Activated T-cell treated with anti-CD3 and anti-CD28 coated beads, Interleukin-2, amount 50 U/mL, for 48 hours (primary cell): ENCODE data around the gene EGFL7.

ENCODE experiments used
- DNase-seq, 2 experiments: peaks; one replicate each; pipeline ENCODE4 v3.0.0-alpha.2; 2020

Gene EGFL7

DNA sequence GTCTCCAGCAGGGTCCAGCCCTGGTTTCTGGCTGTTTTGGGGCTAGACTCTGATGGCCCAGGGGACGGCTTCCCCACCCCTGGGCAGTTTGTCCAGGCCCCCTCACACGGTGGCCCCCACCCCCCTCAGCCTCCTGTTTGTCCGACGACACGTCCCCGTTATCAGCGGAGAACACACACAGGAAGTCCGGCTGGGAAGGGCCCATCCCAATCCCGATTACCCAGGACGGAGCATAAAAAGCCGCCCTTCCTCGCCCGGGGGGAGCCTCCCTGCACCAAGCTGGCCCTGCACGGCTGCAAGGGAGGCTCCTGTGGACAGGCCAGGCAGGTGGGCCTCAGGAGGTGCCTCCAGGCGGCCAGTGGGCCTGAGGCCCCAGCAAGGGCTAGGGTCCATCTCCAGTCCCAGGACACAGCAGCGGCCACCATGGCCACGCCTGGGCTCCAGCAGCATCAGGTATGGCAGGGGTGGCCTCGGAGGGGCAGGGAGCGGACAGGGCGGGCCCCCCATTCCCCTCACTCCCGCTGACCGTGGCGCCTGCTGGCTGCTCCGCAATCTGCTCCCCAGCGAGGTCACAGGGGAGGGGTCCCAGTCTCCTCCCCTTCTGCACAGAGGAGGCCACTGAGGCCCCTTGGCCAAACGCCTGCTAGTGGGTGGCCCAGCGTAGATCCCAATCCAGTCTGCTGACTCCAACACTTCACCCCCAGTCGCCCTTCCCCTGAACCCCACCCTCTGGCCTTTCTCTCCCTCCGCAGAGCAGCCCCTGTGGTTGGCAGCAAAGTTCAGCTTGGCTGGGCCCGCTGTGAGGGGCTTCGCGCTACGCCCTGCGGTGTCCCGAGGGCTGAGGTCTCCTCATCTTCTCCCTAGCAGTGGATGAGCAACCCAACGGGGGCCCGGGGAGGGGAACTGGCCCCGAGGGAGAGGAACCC is at the start of gene EGFL7:
EGFL7 (plus strand) TSS at position 261 of the 926 bp plus-strand sequence. CDS start 5,367 bp downstream, outside the sequence.
- no peak for DNase-seq

GRCh38 chr9:136613824-136614371 is 48.8 kb upstream of the EGFL7 start:
- DNase-seq = no peak

DNA sequence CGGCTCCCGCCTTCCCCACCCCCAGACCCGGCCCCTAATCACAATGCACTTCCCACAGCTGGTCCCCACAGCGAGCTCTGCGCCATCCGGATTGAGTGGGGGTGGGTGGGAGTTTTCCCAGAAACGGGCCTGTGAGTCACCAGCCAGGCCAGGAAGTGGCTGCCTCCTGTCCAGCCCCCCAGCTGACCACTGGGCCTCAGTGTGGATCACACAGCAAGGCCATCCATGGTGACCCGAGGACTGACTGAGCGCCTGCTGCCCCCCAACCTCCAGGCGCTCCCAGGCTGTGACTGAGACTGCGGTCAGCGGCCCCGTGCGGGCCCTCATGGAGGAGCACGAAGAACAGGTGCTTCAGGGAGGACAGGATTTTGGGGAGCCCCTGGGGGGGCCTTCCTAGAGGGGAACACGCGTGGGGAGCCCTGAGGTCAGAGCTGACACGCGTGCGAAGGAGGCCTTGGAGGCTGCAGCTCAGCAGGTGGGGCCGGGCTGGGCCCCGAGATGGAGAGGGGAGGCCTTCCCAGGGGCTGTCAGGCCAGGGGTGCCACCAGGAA is 48.3 kb upstream of the EGFL7 start:
- no peak for DNase-seq

DNA sequence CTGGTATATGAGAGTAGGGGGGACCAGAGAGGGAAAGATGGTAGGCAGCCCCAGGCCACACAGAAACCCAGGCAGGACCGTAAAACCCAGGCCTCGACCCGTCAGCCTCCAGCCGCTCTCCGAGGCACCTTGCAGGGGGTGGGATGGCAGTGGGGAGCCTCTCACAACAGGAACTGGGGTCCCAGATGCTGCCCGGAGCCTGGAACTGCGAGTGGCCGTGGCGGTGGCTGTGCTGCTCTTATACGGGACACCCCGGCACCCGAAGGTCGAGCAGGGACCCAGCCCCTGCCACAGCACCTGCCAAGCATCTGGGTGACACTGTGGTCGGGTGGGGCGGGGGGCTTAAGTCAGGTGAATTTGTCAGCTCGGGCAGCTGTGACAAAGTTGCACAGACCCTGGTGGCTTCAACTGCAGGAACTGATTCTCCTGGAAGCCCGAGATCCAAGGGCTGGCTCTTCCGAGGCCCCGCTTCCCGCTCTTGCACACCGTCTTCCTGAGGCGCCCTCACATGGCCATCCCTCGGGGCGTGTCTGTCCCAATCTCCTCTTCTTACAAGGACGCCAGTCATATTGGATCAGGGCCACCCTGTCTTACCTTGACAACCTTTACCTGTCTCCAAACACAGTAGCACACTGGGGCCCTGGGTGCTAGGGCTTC is 47.6 kb upstream of the EGFL7 start:
- no peak for DNase-seq

- no peak for DNase-seq
Observed at GRCh38 chr9:136615631-136616306, 46.9 kb upstream of the EGFL7 start.

DNA sequence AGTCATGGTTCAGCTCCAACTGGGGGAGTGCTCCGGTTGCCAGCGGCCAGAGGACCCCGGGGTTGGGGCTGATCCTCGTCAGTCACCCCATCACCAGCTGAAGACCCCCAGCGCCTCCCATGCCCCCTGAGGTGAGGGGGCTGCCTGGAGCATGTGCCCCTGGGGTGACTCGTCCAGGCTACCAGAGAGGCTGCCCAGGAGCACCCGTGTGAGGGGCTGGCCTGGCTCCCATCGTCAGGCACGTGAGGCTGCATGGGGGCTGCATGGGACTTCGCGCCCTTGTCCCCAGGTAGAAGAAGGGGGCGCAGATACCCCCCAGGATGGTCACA is 46.4 kb upstream of the EGFL7 start:
- no peak for DNase-seq

DNA sequence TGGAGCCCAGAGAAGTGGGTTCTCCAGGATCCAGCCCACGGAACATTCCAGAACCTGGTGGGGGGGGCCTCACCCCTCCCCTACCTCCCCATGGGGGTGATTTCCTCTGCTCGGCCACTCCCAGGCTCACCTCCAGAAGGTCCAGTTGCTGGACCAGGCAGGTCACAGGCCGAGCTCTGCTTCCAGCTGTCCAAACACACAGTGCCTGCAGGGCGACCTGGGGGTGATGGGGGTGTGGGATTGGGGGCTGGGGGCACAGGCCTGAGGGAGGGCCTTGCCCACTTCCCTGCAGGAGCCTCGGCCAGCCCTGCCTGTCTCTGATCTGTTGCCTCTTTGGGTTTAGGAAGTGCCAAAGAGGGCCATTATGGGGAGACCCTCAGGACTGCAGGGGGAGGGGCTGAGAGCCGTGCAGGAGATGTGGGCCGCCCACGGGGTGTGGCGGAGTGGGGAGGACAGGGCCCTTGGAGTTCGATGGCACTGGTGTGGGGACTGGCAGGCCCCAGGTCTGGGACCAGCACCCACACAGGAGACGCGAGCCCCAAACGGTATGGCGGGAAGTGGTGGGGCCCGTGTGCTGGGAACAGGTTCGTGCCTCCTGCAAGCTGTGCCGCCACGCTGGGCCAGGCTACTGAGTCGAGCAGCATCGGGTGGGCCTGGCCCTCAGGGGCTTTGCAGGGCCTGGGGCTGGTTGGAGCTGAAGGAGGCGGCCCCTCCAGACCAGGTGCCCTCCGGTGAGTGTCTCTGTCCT is 45.6 kb upstream of the EGFL7 start:
- DNase-seq = no peak

DNA sequence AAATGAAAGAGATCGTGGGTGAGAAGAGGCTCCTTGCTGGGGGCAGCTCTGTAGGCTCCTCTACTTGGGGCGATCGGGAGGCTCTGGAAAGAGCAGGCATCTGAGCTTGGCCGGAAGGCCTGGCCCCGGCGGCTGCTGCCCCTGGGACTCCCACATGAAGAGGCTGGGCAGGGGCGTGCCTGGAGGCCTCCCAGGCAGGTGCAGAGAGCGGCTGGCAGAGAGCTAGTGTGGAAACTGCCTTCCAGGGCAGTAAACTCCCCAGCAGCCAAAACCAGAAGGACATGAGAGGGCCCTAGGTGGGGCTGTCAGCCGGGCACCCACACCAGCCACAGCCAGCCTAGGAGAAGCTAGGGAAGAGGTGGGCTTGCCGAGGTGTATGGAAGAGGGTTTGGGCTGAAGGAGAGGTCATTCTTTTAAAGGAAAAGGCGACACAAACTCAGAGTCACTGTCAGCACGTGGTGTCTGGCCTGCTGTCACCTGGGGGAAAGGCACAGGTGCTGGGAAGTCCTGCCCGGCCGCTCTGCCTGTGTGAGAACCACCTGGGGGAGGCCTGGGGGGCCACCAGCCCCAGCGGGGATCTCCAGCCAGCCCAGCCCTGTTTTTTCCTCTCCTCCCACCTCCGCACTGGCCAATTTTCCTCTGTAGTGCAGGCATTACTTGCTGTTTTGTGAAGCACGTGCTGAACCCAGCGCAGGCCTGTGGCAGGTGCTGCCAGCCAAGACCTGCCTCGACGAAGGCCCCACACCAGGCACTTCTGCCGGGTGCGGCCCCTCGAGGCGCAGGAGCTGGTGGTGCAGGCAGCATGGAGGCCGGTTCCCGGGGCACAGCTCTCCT is 44.8 kb upstream of the EGFL7 start:
- DNase-seq = no peak

DNA sequence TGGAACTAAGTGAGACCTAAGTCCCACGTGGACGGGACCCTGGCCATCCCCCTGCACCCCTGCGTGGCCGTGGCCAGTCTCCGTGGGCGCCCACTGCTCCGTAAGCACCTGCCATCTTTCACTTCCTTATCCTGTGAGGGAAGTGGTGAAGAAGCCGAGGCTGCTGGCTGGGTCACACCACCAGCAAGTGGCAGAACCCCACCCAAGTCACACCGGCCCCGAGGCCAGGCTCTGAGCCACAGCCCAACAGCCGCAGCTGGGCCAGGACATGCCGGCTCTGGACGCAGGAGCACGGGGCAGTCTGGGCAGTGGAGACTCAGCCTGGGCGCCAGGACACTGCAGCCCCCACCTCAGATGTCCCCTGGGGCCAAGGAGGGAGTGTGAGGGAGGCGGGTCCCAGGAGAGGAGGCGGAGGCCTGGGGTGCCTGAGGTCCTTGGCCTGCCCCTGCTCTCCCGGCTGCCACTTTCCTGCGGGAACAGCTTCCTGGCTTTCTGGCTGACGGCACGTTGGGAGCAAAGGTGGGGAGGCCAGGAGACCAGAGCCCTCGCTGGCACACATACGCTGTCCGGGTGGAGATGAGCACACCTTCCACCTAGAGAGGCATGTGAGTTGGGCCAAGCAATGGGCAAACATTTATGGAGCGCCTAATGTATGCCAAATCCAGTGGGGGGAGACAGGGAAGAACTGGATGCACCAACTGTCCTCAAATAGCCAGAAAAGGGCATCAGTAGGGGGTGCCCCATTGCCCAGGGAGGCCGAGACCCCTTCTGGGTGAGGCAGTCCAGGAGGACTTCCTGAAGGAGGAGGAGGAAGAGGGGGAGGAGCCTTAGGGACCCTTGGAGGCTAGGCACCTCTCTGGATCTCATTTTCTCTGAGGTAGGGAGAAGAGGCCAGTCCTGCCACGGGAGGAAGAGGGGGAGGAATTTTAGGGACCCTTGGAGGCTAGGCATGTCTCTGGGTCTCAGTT is 43.9 kb upstream of the EGFL7 start:
- no peak for DNase-seq

DNA sequence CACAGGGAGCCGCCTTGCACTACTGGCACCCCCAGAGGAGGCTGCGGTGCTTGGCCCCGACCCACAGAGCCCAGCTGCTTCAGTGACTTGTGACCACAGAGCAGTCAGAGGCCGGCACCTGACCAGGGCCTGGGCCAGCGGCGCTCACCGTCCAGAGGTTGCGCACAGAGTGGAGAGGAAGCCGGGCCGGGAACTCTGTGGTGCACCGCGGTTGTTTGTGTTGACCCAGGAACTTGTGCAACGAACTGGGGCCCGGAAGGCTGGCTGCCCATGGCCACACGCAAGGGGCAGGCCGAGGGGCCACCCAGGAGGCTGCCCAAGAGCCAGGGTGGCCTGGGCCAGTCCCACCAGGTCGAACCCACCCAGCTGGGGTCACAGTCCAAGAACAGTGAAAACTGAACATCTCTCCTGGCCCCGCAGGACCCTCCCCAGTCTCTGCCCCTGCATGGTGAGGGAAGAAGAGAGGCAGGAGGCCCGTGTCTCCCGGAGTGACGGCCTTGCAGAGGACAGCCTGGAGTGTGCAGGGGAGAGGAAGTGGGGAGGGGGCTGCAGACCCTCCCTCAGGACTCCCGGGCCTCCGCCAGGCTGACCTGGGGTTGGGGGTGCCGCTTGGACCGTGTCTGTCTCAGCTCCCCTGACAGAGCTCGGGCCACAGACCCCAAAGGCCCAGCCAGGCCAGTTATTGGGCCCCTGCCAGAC is 42.8 kb upstream of the EGFL7 start:
- DNase-seq = no peak

GRCh38 chr9:136620441-136621018 is 42.2 kb upstream of the EGFL7 start:
- no peak for DNase-seq

DNA sequence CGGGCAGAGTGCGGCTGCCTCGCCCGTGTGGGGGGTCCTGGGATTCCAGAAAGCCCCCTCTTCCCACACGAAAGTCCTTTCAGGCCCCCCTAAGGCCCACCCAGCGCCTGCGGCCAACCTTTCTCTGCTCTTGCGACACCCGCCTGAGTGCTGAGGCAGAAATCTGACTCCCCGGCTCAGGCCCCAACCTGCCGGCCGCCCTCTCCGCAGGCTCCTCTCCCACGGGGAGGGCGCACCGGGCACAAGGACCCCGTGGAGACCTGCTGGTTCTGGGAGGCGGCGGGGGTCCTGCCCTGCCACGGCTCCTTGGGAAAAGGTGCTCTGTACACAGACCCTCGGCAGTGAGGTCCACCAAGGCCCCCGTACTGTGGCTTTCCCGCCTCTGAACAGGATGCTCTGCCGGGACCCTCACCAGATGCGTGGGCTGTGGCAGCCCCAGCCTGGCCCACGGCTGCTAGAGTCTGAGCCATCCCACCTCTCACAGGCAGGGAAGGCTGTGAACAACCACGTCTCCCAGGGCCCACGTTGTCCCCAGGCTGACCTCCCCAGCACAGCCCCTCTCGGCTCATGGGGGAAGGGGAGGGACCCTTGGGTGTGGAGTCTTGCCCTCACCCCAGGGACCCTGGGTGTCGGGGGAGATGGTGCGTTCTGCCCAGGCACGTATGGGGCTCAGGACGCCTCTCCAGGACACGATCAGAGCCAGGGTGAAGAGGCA is 41.5 kb upstream of the EGFL7 start:
- DNase-seq = no peak

DNA sequence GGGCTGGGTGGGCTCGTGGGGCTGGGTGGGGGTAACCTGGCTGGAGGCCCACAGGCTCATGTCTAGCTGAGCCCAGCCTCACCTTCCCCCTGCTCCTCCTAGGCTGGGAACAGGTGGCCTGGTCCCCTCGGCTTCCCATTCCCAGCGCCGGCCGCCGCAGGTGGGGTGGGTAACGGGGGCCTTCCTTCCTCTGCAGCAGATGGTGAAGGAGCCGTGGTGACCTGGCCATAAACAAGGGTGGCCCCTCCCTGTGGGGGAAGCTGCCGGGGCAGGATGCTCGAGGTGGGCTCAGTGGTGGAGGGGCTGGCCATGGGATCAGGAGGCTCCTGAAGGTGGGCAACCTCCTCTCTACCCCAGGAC is 41.0 kb upstream of the EGFL7 start:
- no peak for DNase-seq

DNA sequence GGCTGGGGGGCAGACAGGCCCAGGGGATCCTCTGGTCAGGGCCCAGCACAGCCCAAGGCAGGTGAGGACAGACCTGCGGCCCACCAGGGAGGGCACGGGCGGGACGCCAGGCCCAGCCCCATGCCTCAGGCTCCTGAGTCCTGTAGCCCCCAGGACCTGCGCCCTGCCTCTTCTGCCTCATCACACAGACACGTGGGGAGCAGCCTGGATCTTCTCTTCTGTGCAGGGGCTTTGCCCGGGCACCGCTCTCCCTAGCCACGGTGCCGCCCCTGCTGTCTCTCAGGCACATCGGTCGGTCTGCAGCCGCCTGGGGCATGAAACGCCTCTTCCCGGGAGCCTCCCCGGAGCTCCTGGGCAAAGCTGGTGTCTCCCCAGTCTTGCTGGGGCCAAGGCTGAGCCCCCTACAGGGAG is 40.2 kb upstream of the EGFL7 start:
- DNase-seq = no peak

DNA sequence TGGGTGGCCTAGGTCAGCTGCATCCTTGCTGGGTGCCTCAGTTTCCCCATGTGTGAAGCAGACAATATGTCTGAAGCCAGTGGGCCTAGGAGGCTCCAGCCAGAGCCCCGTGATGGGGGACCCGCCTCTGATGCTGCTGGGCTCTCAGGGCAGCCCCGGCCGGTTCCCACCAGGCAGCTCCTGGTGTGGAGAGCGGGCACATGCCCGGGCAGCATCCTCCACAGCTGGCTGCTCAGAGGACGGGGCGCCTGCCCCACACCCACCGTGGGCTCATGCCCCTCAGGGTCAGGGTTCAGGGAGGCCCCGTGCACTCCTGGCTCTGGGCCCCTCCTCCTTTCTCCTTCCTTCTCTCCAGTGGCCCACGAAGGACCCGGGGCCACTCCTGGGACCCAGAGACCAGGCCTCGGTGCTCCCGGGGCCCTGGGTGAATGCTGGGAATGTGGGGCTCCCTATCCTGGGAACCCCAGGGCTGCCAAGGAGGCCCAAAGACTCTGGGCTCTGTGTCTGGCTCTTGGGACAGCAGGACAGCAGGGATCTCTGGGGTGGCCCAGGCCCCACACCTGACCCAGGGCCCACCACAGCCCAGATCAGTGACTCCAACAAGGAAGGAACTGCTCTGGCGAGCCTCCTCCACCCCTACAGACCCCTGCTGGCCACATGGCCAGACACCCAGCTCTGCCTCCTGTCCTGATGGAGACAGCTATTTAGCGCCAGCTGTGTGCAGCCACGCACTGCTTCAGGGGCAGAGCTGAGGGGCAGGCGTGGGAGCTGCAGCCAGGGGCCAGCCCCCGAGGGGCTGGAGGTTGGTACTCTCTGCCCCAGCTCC is 39.5 kb upstream of the EGFL7 start:
- DNase-seq = no peak

GRCh38 chr9:136623842-136624183 is 38.9 kb upstream of the EGFL7 start:
- no peak for DNase-seq

- DNase-seq = no peak
Observed at GRCh38 chr9:136624184-136624951, 38.3 kb upstream of the EGFL7 start.
